ENCODE results near the gene FLT4. TPM values are rescaled to one million over a fixed set of nuclear protein-coding genes. Genes with fewer than 3 reads are reported as not detected.

The FLT4 gene
- total and polyA plus RNA-seq, 2 of the 13 experiments (the other 11 are each of a cell fraction or from before 2014, with no cell fraction given) = not detected

- TF ChIP-seq ZBTB44 (CRISPR knock-in tag; IDR thresholded peaks at IDR 0.05) (no peak), RFX1 (IDR thresholded peaks at IDR 0.05) (no peak), AGO2 (optimal IDR thresholded peaks at IDR 0.05; ENCODE audit: low read depth, low read length) (no peak)
- TF ChIP-seq, protein P1, sequence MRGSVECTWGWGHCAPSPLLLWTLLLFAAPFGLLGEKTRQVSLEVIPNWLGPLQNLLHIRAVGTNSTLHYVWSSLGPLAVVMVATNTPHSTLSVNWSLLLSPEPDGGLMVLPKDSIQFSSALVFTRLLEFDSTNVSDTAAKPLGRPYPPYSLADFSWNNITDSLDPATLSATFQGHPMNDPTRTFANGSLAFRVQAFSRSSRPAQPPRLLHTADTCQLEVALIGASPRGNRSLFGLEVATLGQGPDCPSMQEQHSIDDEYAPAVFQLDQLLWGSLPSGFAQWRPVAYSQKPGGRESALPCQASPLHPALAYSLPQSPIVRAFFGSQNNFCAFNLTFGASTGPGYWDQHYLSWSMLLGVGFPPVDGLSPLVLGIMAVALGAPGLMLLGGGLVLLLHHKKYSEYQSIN (CRISPR knock-in tag; IDR thresholded peaks at IDR 0.05; ENCODE audit: borderline replicate concordance) = no peak
These were observed 53.9 kb downstream of the FLT4 start (continued) for GRCh38 chr5:180595381-180596114.

GRCh38 chr5:180595046-180595379, 54.4 kb downstream of the FLT4 start:
- BruUV-seq (replicated peaks) = no TSS peak
- Histone ChIP-seq H3K4me1 (ENCODE audit: insufficient read depth, low read length) (peaks cover 24% of the 10 kb centered on the region), H3K27ac (ENCODE audit: extremely low read length, insufficient read depth, low read length) (no peak overlapping the region), H3K79me2 (ENCODE audit: insufficient read depth, low read length) (no peaks in the 10 kb centered on the region), H3K9ac (ENCODE audit: insufficient read depth, low read depth, low read length) (no peak overlapping the region), H3K27me3 (ENCODE audit: control insufficient read depth in 1 of 2, insufficient read depth in 2 of 2, low read length in 2 of 2) (peaks cover 22 to 63% of the 10 kb centered on the region in 2 experiments), H3K4me2 (ENCODE audit: low read depth, low read length) (no peak overlapping the region), H3K36me3 (replicated peaks in 1 of 2; ENCODE audit: control insufficient read depth in 1 of 2, insufficient read depth in 2 of 2, low read length in 2 of 2) (no peaks in the 10 kb centered on the region), H4K20me1 (ENCODE audit: insufficient read depth, low read length) (no peaks in the 10 kb centered on the region), H2AFZ (ENCODE audit: low read length) (no peak overlapping the region), H3K4me3 (replicated peaks in 1 of 3; ENCODE audit: insufficient read depth in 1 of 3, low read depth in 2 of 3, low read length in 3 of 3) (no peak overlapping the region), H3K9me3 (ENCODE audit: low read length) (no peaks in the 10 kb centered on the region)
- intact Hi-C loops (cut with micrococcal nuclease; ENCODE audit: unreplicated experiment) (no loop called here), in situ Hi-C loops (cut with HindIII; ENCODE audit: extremely low pct_ligation_motif_present, low pct_unique_long_range_greater_than_20kb) (no loop called here)
- ChIA-PET POLR2A (no interaction called here), CTCF (ENCODE audit: low intra/inter-chr PET ratio, low total read pairs) (no interaction called here)
- WGBS (ENCODE audit: low lambda C conversion rate) = 66% methylated on average over 2 of the region's 2 CpGs
- FAIRE-seq (no peak), DNase-seq (ENCODE audit: low spot score) (no peak), ATAC-seq (no peak)
- no peak for TF ChIP-seq ZNF567 (CRISPR knock-in tag; IDR thresholded peaks at IDR 0.05; ENCODE audit: borderline replicate concordance)
- no peak for TF ChIP-seq TCF7 (IDR thresholded peaks at IDR 0.05; ENCODE audit: low read depth)
- TF ChIP-seq E2F1 (CRISPR knock-in tag; IDR thresholded peaks at IDR 0.05) = no peak
- TF ChIP-seq ZNF224 (CRISPR knock-in tag; IDR thresholded peaks at IDR 0.05) = no peak
- TF ChIP-seq AGO1 (IDR thresholded peaks at IDR 0.05; ENCODE audit: low read depth, low read length, poor library complexity, severe bottlenecking) = no peak
- no peak for TF ChIP-seq TSC22D2 (CRISPR knock-in tag; IDR thresholded peaks at IDR 0.05; ENCODE audit: borderline replicate concordance)
- TF ChIP-seq THAP9 (CRISPR knock-in tag; IDR thresholded peaks at IDR 0.05; ENCODE audit: borderline replicate concordance) = no peak
- TF ChIP-seq SOX5 (CRISPR knock-in tag; IDR thresholded peaks at IDR 0.05; ENCODE audit: borderline replicate concordance) = no peak
- TF ChIP-seq THAP11 (CRISPR knock-in tag; IDR thresholded peaks at IDR 0.05) = no peak
- TF ChIP-seq ZBTB2 (CRISPR knock-in tag; IDR thresholded peaks at IDR 0.05; ENCODE audit: low read depth) = no peak
- no peak for TF ChIP-seq MTF2 (CRISPR knock-in tag; IDR thresholded peaks at IDR 0.05; ENCODE audit: borderline replicate concordance)
